HL-60 (cell line): ENCODE data around the gene GEN1.

Source experiments
- POLR2AphosphoS5 ChIP-seq: IDR thresholded peaks from 2 replicates; pipeline ENCODE4 v1.6.1; 2012; ENCODE audit warnings: low read depth
- TF ChIP-seq, protein P1 (sequence below): IDR thresholded peaks from 2 replicates; pipeline ENCODE4 v1.6.1; 2012; ENCODE audit warnings: low read depth; ENCODE audit not compliant: insufficient replicate concordance
- TF ChIP-seq, protein P2 (sequence below): IDR thresholded peaks from one replicate; pipeline ENCODE4 v1.5.1; 2011; ENCODE audit warnings: low read length, control low read depth, inconsistent platforms; ENCODE audit not compliant: insufficient read depth

DNA sequence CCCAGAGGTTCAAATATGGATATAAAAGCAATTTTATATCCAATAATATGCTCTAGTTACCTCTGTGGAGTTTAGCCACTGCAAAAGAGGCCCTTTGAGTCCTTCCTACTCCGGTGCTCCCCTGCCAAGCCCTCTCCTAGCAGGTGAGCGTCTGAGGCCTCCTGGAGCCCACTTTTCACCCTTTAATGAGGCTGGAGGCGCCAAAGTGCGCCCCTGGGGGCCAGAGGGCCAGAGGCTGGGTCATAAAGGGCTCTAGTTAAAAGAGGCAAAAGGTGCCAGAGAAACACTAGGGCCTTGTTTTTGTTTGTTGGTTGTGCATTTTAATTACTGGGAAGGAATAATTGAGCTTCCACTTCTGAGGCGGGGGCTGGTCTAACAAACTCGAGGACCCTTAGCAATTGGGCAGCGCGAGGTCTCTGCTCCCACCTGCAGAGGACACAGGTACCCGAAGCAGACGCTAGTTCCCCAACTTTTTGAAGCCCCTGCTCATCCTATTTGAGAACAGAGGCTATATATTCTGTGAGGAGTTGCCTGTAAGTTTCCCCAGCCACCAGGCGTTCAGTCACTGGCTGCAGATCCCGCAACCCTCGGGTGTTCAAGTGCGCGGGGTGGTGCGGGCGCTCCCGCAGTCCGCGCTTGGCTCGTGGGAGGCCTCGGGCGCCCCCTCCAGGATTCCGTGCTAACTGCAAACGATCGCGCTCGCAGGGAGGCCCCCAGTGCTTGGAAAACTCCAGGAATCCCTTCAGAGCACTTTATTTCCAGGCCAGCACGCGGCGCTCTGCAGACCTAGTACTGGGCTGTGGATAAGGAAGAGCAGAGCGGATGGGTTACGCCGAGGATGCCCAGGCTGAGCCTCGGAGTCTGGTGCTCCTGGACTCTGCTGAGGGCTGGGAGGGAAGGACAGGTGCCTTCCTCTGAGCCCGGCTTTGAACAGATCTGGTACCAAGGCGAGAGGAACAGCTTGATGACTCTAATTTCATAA lies 76.4 kb downstream of the GEN1 start:
- TF ChIP-seq, protein P1, sequence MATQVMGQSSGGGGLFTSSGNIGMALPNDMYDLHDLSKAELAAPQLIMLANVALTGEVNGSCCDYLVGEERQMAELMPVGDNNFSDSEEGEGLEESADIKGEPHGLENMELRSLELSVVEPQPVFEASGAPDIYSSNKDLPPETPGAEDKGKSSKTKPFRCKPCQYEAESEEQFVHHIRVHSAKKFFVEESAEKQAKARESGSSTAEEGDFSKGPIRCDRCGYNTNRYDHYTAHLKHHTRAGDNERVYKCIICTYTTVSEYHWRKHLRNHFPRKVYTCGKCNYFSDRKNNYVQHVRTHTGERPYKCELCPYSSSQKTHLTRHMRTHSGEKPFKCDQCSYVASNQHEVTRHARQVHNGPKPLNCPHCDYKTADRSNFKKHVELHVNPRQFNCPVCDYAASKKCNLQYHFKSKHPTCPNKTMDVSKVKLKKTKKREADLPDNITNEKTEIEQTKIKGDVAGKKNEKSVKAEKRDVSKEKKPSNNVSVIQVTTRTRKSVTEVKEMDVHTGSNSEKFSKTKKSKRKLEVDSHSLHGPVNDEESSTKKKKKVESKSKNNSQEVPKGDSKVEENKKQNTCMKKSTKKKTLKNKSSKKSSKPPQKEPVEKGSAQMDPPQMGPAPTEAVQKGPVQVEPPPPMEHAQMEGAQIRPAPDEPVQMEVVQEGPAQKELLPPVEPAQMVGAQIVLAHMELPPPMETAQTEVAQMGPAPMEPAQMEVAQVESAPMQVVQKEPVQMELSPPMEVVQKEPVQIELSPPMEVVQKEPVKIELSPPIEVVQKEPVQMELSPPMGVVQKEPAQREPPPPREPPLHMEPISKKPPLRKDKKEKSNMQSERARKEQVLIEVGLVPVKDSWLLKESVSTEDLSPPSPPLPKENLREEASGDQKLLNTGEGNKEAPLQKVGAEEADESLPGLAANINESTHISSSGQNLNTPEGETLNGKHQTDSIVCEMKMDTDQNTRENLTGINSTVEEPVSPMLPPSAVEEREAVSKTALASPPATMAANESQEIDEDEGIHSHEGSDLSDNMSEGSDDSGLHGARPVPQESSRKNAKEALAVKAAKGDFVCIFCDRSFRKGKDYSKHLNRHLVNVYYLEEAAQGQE: no peak
- TF ChIP-seq, protein P2, sequence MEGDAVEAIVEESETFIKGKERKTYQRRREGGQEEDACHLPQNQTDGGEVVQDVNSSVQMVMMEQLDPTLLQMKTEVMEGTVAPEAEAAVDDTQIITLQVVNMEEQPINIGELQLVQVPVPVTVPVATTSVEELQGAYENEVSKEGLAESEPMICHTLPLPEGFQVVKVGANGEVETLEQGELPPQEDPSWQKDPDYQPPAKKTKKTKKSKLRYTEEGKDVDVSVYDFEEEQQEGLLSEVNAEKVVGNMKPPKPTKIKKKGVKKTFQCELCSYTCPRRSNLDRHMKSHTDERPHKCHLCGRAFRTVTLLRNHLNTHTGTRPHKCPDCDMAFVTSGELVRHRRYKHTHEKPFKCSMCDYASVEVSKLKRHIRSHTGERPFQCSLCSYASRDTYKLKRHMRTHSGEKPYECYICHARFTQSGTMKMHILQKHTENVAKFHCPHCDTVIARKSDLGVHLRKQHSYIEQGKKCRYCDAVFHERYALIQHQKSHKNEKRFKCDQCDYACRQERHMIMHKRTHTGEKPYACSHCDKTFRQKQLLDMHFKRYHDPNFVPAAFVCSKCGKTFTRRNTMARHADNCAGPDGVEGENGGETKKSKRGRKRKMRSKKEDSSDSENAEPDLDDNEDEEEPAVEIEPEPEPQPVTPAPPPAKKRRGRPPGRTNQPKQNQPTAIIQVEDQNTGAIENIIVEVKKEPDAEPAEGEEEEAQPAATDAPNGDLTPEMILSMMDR: peak; percentile 41
- TF ChIP-seq POLR2AphosphoS5: no peak
